Smooth muscle cell (in vitro differentiated cells): ENCODE data around the gene HDAC7. TPM values are rescaled to one million over a fixed set of nuclear protein-coding genes. Genes with fewer than 3 reads are reported as not detected.

ENCODE experiments used
- DNase-seq: peaks from one replicate; lab custom pipeline; 2025; ENCODE audit not compliant: unreplicated experiment; lab: John Stamatoyannopoulos, UW
- H2AFZ ChIP-seq: fragments of 200-600 bp; sonication (generic); 2 replicates; pipeline ENCODE4 v1.6.0; 2016; ENCODE audit warnings: antibody characterized with exemption, low read depth, mild to moderate bottlenecking
- H3F3A ChIP-seq: fragments of 200-600 bp; sonication (generic); 2 replicates; pipeline ENCODE4 v1.6.0; 2017; ENCODE audit warnings: antibody characterized with exemption, low read depth
- H3K27ac ChIP-seq: fragments of 200-600 bp; sonication (generic); 2 replicates; pipeline ENCODE4 v1.5.1; 2016; ENCODE audit warnings: low read depth, mild to moderate bottlenecking
- H3K27me3 ChIP-seq: fragments of 200-600 bp; sonication (generic); 2 replicates; pipeline ENCODE4 v1.6.1; 2016; ENCODE audit warnings: low read depth, mild to moderate bottlenecking
- H3K36me3 ChIP-seq: fragments of 200-600 bp; sonication (generic); 2 replicates; pipeline ENCODE4 v1.5.1; 2016; ENCODE audit warnings: low read depth
- H3K4me1 ChIP-seq: fragments of 200-600 bp; sonication (generic); 2 replicates; pipeline ENCODE4 v1.5.1; 2016; ENCODE audit warnings: low read depth
- H3K4me2 ChIP-seq: fragments of 200-600 bp; sonication (generic); 2 replicates; pipeline ENCODE4 v1.6.0; 2016; ENCODE audit warnings: mild to moderate bottlenecking
- H3K4me3 ChIP-seq: fragments of 200-600 bp; sonication (generic); 2 replicates; pipeline ENCODE4 v1.5.1; 2016; ENCODE audit warnings: mild to moderate bottlenecking
- H3K79me2 ChIP-seq: fragments of 200-600 bp; sonication (generic); 2 replicates; pipeline ENCODE4 v1.6.0; 2016; ENCODE audit warnings: low read depth, mild to moderate bottlenecking
- H3K9ac ChIP-seq: fragments of 200-600 bp; sonication (generic); 2 replicates; pipeline ENCODE4 v1.6.0; 2016; ENCODE audit warnings: low read depth
- H3K9me3 ChIP-seq: fragments of 200-600 bp; sonication (generic); replicated peaks from 2 replicates; pipeline ENCODE4 v1.5.1; 2016; ENCODE audit warnings: low read depth
- H4K20me1 ChIP-seq: fragments of 200-600 bp; sonication (generic); 2 replicates; pipeline ENCODE4 v1.6.0; 2016; ENCODE audit warnings: low read depth
- WGBS: methylation state at CpG from one replicate; pipeline ENCODE4 v1.1.7; 2016; ENCODE audit warnings: low lambda C conversion rate; 5-methylcytosine and 5-hydroxymethylcytosine counted together
- polyA plus RNA-seq: library from polyadenylated mRNA; unstranded; fragments of >200 nt; fragmentation: Nextera tagmentation; extraction: Ambion mirVana; gene quantifications from 2 replicates; pipeline ENCODE4 v1.2.1, GENCODE V29; 2016
- total RNA-seq: library from RNA; depleted of rRNA; stranded (reverse); fragments of >200 nt; gene quantifications from 2 replicates; pipeline ENCODE4 v1.2.3, GENCODE V29; 2014
- TF ChIP-seq, protein P1 (sequence below): fragments of 200-600 bp; sonication (generic); IDR thresholded peaks from 2 replicates; pipeline ENCODE4 v1.5.1; 2017; ENCODE audit warnings: borderline replicate concordance, mild to moderate bottlenecking, antibody characterized with exemption; ENCODE audit not compliant: insufficient read depth, poor library complexity, severe bottlenecking

The HDAC7 gene
- total and polyA plus RNA-seq, 2 experiments from 2014 or later, result 24.1 to 32.4 TPM

DNA sequence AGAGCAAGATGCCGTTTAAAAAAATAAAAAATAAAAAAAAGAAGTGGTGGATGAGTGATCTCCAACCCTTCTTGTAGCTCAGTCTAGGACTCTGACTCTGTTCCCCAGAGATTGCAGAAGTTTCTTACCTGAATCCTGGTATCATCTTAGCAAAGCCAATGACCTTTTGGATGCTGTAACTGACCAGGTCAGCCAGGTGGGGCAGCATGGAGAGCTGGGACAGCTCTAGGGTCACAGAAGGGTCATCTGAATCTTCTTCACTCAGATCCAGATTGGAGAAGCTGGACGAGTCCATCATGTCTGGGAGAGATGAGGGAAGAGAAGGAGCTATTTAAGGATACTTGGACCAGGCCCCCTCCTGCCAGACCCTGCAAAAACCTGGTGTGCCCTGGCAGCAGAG lies 35.8 kb upstream of the HDAC7 start:
- Histone ChIP-seq H3K27me3 (no peaks in the 10 kb centered on the region), H3K4me3 (no peak overlapping the region), H3K4me1 (peaks cover 8% of the 10 kb centered on the region), H3F3A (no peaks in the 10 kb centered on the region), H3K36me3 (no peaks in the 10 kb centered on the region), H3K27ac (no peak overlapping the region), H4K20me1 (no peaks in the 10 kb centered on the region), H3K9me3 (no peaks in the 10 kb centered on the region), H2AFZ (no peak overlapping the region), H3K79me2 (no peaks in the 10 kb centered on the region), H3K9ac (no peak overlapping the region), H3K4me2 (no peak overlapping the region)
- TF ChIP-seq, protein P1, sequence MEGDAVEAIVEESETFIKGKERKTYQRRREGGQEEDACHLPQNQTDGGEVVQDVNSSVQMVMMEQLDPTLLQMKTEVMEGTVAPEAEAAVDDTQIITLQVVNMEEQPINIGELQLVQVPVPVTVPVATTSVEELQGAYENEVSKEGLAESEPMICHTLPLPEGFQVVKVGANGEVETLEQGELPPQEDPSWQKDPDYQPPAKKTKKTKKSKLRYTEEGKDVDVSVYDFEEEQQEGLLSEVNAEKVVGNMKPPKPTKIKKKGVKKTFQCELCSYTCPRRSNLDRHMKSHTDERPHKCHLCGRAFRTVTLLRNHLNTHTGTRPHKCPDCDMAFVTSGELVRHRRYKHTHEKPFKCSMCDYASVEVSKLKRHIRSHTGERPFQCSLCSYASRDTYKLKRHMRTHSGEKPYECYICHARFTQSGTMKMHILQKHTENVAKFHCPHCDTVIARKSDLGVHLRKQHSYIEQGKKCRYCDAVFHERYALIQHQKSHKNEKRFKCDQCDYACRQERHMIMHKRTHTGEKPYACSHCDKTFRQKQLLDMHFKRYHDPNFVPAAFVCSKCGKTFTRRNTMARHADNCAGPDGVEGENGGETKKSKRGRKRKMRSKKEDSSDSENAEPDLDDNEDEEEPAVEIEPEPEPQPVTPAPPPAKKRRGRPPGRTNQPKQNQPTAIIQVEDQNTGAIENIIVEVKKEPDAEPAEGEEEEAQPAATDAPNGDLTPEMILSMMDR, result no peak
- DNase-seq, result no peak
- WGBS, result 86% methylated on average over 2 of the region's 2 CpGs

DNA sequence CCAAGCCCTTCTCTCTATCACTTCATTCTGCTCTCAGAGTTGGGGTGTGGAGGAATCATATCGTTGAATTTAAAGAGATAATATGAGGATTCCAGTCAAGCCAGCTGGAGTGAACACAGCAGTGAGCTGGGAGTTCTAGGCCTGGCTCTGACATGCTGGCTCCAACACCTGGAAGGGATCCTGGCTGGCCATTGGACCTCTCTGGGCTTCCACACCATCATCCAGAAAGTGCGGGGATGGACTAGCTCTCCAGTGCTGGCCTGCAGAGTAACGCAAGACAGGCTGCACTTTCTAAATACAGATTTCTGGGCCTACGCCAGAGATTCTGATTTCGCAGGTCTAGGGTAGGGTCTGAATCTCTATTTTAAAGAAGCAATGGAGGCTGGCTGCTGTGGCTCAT lies 34.8 kb upstream of the HDAC7 start:
- Histone ChIP-seq H3K4me1 (peaks cover 10% of the 10 kb centered on the region), H3K27ac (no peak overlapping the region), H3K27me3 (no peaks in the 10 kb centered on the region), H3K9me3 (no peaks in the 10 kb centered on the region), H3F3A (no peaks in the 10 kb centered on the region), H3K9ac (no peak overlapping the region), H3K36me3 (no peaks in the 10 kb centered on the region), H3K4me2 (no peak overlapping the region), H2AFZ (no peak overlapping the region), H3K4me3 (no peak overlapping the region), H3K79me2 (no peaks in the 10 kb centered on the region), H4K20me1 (no peaks in the 10 kb centered on the region)
- no peak for DNase-seq
- 93% methylated on average over 5 of the region's 5 CpGs for WGBS
- TF ChIP-seq, protein P1, result no peak

DNA sequence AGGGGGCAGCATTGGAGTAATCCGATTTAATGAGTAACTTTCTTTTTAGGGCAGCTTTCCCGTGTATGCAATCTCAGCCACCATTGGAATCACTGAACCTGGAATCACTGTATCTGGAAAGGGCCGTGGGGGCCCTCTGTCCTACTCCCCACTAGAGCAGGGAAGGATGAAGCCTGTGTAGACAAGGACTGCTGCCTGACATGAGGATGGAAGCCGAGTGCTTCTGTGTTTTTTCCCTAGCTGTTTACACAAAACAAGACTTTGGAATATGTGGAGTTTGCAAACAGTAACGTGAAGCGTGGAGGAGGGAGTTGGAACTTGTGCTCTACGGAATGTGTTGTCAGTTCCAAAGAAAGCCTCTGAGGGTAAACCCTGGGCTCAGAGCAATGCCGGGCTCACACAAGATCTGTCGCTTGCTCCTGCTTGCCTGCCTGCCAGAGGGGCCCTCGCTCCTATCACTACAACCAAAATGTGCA lies 32.4 kb upstream of the HDAC7 start:
- Histone ChIP-seq H3K9ac (no peak overlapping the region), H3K27me3 (no peaks in the 10 kb centered on the region), H3K9me3 (no peaks in the 10 kb centered on the region), H3K79me2 (no peaks in the 10 kb centered on the region), H4K20me1 (no peaks in the 10 kb centered on the region), H3K4me3 (no peak overlapping the region), H3K27ac (no peak overlapping the region), H3K4me2 (peak overlapping the region; percentile 39), H3K36me3 (no peaks in the 10 kb centered on the region), H3F3A (no peaks in the 10 kb centered on the region), H3K4me1 (peaks cover 10% of the 10 kb centered on the region), H2AFZ (peak overlapping the region; percentile 1)
- TF ChIP-seq, protein P1, result no peak
- DNase-seq, result no peak
- 37% methylated on average over 10 of the region's 10 CpGs for WGBS

DNA sequence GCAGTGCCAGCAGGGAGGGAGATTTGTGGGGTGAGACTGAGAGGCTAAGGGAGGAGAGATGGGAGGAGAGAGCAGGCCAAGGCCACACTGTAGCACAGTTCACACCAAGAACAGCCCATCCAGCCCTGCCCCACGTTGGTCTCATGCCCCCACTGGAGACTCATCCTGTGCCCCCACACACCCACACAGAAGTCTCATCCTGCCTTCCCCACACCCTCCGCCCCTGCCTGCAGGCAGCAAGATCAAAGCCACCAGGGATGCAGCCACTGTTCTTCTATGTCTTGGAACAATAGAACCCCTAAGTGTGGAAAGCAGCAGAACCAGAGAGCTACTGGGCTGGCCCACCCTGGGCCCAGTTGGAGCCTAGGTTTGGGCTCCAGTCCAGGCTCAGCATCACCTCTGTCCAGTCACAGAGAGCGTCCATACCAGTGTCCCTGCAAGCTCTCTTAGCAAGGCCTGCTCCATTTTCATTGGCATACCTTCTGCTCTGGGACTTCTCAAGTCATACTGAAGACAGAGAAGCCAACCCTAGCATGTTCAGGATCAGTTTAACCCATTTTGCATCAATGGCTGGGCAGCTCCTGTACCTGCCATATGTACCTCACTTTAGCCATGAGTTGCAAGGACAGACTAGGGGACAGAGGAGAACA lies 31.7 kb upstream of the HDAC7 start:
- DNase-seq, result no peak
- Histone ChIP-seq H3K27ac (no peak overlapping the region), H3K79me2 (no peaks in the 10 kb centered on the region), H3K27me3 (no peaks in the 10 kb centered on the region), H2AFZ (no peak overlapping the region), H4K20me1 (no peaks in the 10 kb centered on the region), H3K36me3 (no peaks in the 10 kb centered on the region), H3K4me3 (no peak overlapping the region), H3K4me1 (peaks cover 10% of the 10 kb centered on the region), H3K9me3 (no peaks in the 10 kb centered on the region), H3F3A (no peaks in the 10 kb centered on the region), H3K9ac (no peak overlapping the region), H3K4me2 (no peak overlapping the region)
- TF ChIP-seq, protein P1, result no peak
- 67% methylated on average over 3 of the region's 3 CpGs for WGBS
